ENCODE measurements around the gene SEMA6B. TPM values are rescaled to one million over a fixed set of nuclear protein-coding genes. Genes with fewer than 3 reads are reported as not detected.

SEMA6B gene
- total and polyA plus RNA-seq, 3 donors from 2014 or later: 3.5 to 5.0 (median 4.2) TPM

DNA sequence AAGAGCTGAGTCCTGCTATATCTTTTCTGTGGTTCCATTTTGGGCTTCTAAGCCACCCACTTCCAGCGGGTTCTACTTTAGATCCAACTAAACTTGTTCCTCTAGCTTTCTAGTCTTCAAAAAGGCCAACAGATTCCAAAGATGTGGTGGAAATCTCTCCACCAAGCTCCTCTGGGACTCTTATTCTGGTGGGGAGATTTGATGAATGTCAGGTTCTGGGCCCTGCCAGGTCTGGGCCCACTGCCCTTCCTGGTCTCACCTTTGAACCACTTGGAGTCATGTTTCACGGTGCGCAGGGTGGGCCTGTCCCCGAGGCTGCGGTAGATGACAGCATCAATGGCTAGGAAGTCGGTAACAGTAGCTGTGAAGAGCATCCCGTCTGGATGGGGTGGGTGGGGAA, 4.8 kb downstream of the SEMA6B start:
- Histone ChIP-seq H3K27ac (no peak overlapping the region), H3K36me3 (ENCODE audit: low read depth, missing control alignments) (no peaks in the 10 kb centered on the region), H3K4me1 (no peaks in the 10 kb centered on the region), H3K27me3 (no peaks in the 10 kb centered on the region), H3K4me3 (no peak overlapping the region), H3K9me3 (no peaks in the 10 kb centered on the region)
- TF ChIP-seq POLR2A (IDR thresholded peaks at IDR 0.05): no peak
- TF ChIP-seq, protein P1, sequence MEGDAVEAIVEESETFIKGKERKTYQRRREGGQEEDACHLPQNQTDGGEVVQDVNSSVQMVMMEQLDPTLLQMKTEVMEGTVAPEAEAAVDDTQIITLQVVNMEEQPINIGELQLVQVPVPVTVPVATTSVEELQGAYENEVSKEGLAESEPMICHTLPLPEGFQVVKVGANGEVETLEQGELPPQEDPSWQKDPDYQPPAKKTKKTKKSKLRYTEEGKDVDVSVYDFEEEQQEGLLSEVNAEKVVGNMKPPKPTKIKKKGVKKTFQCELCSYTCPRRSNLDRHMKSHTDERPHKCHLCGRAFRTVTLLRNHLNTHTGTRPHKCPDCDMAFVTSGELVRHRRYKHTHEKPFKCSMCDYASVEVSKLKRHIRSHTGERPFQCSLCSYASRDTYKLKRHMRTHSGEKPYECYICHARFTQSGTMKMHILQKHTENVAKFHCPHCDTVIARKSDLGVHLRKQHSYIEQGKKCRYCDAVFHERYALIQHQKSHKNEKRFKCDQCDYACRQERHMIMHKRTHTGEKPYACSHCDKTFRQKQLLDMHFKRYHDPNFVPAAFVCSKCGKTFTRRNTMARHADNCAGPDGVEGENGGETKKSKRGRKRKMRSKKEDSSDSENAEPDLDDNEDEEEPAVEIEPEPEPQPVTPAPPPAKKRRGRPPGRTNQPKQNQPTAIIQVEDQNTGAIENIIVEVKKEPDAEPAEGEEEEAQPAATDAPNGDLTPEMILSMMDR (IDR thresholded peaks at IDR 0.05): no peak
- intact Hi-C loops (cut with DNase I; ENCODE audit: low total_unique reads): no loop called here
- WGBS, 2 donors: 77 to 83% methylated on average over 6 to 7 of the region's 7 CpGs
- DNase-seq: no peak

DNA sequence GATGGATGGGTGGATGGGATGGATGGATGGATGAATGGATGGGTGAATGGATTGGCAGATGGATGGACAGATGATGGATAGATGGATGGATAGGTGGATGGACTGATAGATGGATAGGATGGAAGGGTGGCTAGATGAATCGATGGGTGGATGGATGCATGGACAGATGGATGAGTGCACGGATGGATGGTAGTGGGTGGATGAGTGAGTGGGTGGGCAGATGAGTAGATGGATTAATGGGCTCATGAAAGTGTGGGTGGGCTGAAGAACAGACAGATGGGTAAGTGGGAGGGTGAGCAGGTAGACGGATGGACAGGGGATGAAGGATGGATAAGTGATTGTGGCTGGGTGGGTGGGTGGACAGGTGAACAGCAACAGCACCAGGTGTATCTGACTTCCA, 5.7 kb downstream of the SEMA6B start:
- no peaks in the 10 kb centered on the region for H3K27me3 ChIP-seq
- H3K4me1 ChIP-seq: no peaks in the 10 kb centered on the region
- no peaks in the 10 kb centered on the region for H3K9me3 ChIP-seq
- 80 to 83% methylated on average over 3 of the region's 3 CpGs for WGBS, 2 donors
- H3K36me3 ChIP-seq (ENCODE audit: low read depth, missing control alignments): no peaks in the 10 kb centered on the region
- H3K4me3 ChIP-seq: no peak overlapping the region
- H3K27ac ChIP-seq: no peak overlapping the region
- intact Hi-C loops (cut with DNase I; ENCODE audit: low total_unique reads): no loop called here
- TF ChIP-seq POLR2A (IDR thresholded peaks at IDR 0.05): no peak
- TF ChIP-seq, protein P1 (IDR thresholded peaks at IDR 0.05): no peak
- DNase-seq: no peak

GRCh38 chr19:4553092-4553695, 6.3 kb downstream of the SEMA6B start:
- Histone ChIP-seq H3K4me1 (no peaks in the 10 kb centered on the region), H3K27ac (no peak overlapping the region), H3K9me3 (no peaks in the 10 kb centered on the region), H3K4me3 (no peak overlapping the region), H3K27me3 (no peaks in the 10 kb centered on the region), H3K36me3 (ENCODE audit: low read depth, missing control alignments) (no peaks in the 10 kb centered on the region)
- intact Hi-C loops (cut with DNase I; ENCODE audit: low total_unique reads): no loop called here
- DNase-seq: no peak
- no peak for TF ChIP-seq POLR2A (IDR thresholded peaks at IDR 0.05)
- TF ChIP-seq, protein P1 (IDR thresholded peaks at IDR 0.05): no peak

- WGBS, 2 donors: 81% methylated on average over 18 of the region's 18 CpGs; no CpG with 5 or more reads in 1 of the 2 donors
- TF ChIP-seq, protein P1 (IDR thresholded peaks at IDR 0.05): no peak
- TF ChIP-seq POLR2A (IDR thresholded peaks at IDR 0.05): no peak
- H3K27ac ChIP-seq: no peak overlapping the region
- H3K9me3 ChIP-seq: no peaks in the 10 kb centered on the region
- H3K4me3 ChIP-seq: no peak overlapping the region
- intact Hi-C loops (cut with DNase I; ENCODE audit: low total_unique reads): no loop called here
- no peaks in the 10 kb centered on the region for H3K27me3 ChIP-seq
- no peak for DNase-seq
- no peaks in the 10 kb centered on the region for H3K4me1 ChIP-seq
- no peaks in the 10 kb centered on the region for H3K36me3 ChIP-seq (ENCODE audit: low read depth, missing control alignments)
These were observed 7.0 kb downstream of the SEMA6B start for GRCh38 chr19:4552525-4552819.

GRCh38 chr19:4550479-4551050, 8.9 kb downstream of the SEMA6B start:
- TF ChIP-seq, protein P1 (IDR thresholded peaks at IDR 0.05): no peak
- TF ChIP-seq POLR2A (IDR thresholded peaks at IDR 0.05): no peak
- 85% methylated on average over 21 to 26 of the region's 26 CpGs for WGBS, 2 donors
- Histone ChIP-seq H3K4me1 (no peaks in the 10 kb centered on the region), H3K27me3 (no peaks in the 10 kb centered on the region), H3K9me3 (no peaks in the 10 kb centered on the region), H3K36me3 (ENCODE audit: low read depth, missing control alignments) (no peaks in the 10 kb centered on the region), H3K4me3 (no peak overlapping the region), H3K27ac (no peak overlapping the region)
- no peak for DNase-seq
- intact Hi-C loops (cut with DNase I; ENCODE audit: low total_unique reads): no loop called here
